Hepatocyte (in vitro differentiated cells): ENCODE data around the gene TIGD6.

Experiments
- EZH2 ChIP-seq: fragments of 200-600 bp; sonication (generic); IDR thresholded peaks from 2 replicates; pipeline ENCODE4 v1.6.1; 2016; ENCODE audit warnings: antibody characterized with exemption, mild to moderate bottlenecking, borderline replicate concordance
- EZH2phosphoT487 ChIP-seq: fragments of 200-600 bp; sonication (generic); IDR thresholded peaks from one replicate; pipeline ENCODE4 v1.6.1; 2018; ENCODE audit warnings: antibody characterized with exemption, mild to moderate bottlenecking, low read depth, moderate library complexity; ENCODE audit not compliant: unreplicated experiment, severe bottlenecking
- TF ChIP-seq, protein P1 (sequence below): fragments of 200-600 bp; sonication (generic); IDR thresholded peaks from 2 replicates; pipeline ENCODE4 v1.5.1; 2016; ENCODE audit warnings: antibody characterized with exemption, mild to moderate bottlenecking; ENCODE audit not compliant: poor library complexity

GRCh38 chr5:150044329-150044681 lies 43.9 kb upstream of the TIGD6 start:
- TF ChIP-seq, protein P1, sequence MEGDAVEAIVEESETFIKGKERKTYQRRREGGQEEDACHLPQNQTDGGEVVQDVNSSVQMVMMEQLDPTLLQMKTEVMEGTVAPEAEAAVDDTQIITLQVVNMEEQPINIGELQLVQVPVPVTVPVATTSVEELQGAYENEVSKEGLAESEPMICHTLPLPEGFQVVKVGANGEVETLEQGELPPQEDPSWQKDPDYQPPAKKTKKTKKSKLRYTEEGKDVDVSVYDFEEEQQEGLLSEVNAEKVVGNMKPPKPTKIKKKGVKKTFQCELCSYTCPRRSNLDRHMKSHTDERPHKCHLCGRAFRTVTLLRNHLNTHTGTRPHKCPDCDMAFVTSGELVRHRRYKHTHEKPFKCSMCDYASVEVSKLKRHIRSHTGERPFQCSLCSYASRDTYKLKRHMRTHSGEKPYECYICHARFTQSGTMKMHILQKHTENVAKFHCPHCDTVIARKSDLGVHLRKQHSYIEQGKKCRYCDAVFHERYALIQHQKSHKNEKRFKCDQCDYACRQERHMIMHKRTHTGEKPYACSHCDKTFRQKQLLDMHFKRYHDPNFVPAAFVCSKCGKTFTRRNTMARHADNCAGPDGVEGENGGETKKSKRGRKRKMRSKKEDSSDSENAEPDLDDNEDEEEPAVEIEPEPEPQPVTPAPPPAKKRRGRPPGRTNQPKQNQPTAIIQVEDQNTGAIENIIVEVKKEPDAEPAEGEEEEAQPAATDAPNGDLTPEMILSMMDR, result no peak
- TF ChIP-seq EZH2 (no peak), EZH2phosphoT487 (no peak)
